ENCODE data around the gene KIF5C. TPM values are rescaled to one million over a fixed set of nuclear protein-coding genes. Genes with fewer than 3 reads are reported as not detected.

KIF5C gene
- total RNA-seq, 1 donor from 2014 or later = not detected

DNA sequence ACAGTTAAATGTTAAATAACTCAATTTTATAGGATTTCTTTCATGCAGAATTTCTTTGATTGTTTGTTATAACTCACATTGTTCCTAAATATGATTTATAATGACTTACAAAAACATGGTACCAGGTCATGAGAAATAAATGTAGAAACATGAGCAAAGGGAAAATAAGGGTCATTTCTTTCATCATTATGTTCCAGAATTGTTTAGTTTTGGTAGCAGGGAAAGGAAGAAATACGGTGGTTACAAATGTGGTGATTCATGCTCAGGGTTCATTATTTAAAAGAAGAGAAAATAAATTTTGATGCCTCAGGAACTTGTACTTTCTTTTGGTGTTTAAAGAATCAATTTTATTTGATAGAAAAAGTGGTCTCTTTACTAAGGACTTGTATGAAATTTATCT lies 167.9 kb downstream of the KIF5C start:
- Histone ChIP-seq H3K36me3 (ENCODE audit: control insufficient read depth, insufficient read depth, low read length) (no peaks in the 10 kb centered on the region), H3K27me3 (ENCODE audit: control insufficient read depth, insufficient read depth, low read length) (no peaks in the 10 kb centered on the region), H3K4me3 (ENCODE audit: low read depth, low read length) (no peak overlapping the region)
- TF ChIP-seq CTCF (IDR thresholded peaks at IDR 0.05; ENCODE audit: insufficient read depth, low read length, severe bottlenecking) = no peak
- DNase-seq (ENCODE audit: low read depth) (no peak), FAIRE-seq (no peak)

DNA sequence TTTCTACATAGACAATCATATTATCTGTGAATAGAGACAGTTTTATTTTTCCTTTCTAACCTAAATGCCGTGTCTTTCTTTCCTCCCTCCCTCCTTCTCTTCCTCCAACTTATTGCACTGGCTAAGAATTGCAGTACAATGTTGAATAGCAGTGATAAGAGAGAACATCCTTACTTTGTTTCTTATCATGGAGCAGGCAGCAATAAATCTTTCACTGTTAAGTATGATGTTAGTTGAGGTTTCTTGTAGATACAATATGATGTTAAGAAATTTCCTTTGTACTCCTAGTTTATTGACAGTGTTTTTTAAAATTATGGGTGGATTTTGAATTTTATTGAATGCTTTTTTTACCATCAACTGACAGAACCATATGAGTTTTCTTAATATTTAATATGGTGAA lies 169.5 kb downstream of the KIF5C start:
- Histone ChIP-seq H3K4me3 (ENCODE audit: low read depth, low read length) (no peak overlapping the region), H3K36me3 (ENCODE audit: control insufficient read depth, insufficient read depth, low read length) (no peaks in the 10 kb centered on the region), H3K27me3 (ENCODE audit: control insufficient read depth, insufficient read depth, low read length) (no peaks in the 10 kb centered on the region)
- FAIRE-seq = no peak
- DNase-seq (ENCODE audit: low read depth) = no peak
- no peak for TF ChIP-seq CTCF (IDR thresholded peaks at IDR 0.05; ENCODE audit: insufficient read depth, low read length, severe bottlenecking)

- H3K36me3 ChIP-seq (ENCODE audit: control insufficient read depth, insufficient read depth, low read length) = no peaks in the 10 kb centered on the region
- TF ChIP-seq CTCF (IDR thresholded peaks at IDR 0.05; ENCODE audit: insufficient read depth, low read length, severe bottlenecking) = no peak
- no peaks in the 10 kb centered on the region for H3K27me3 ChIP-seq (ENCODE audit: control insufficient read depth, insufficient read depth, low read length)
- DNase-seq (ENCODE audit: low read depth) (no peak), FAIRE-seq (no peak)
- H3K4me3 ChIP-seq (ENCODE audit: low read depth, low read length) = no peak overlapping the region
Observed at GRCh38 chr2:149047118-149047517, 172.1 kb downstream of the KIF5C start.

DNA sequence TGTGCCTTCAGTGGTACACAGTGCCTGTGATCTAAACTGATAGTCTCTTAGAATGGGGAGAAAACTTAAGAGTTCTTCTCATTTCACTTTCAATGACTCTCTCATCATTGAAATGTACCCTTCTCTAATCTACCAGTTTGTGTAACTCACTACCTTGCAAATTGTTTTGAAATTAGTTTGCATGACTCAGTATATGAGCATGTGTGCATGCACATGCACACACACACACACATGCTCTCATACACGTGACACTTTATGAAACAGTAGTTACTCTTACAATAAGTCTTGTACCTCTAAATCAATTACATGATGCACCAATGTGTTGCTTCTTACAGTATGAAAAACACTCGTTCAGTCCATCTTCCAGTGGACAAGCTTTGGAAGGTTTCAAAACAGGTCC lies 174.1 kb downstream of the KIF5C start:
- Histone ChIP-seq H3K36me3 (ENCODE audit: control insufficient read depth, insufficient read depth, low read length) (no peaks in the 10 kb centered on the region), H3K4me3 (ENCODE audit: low read depth, low read length) (no peak overlapping the region), H3K27me3 (ENCODE audit: control insufficient read depth, insufficient read depth, low read length) (no peaks in the 10 kb centered on the region)
- no peak for TF ChIP-seq CTCF (IDR thresholded peaks at IDR 0.05; ENCODE audit: insufficient read depth, low read length, severe bottlenecking)
- FAIRE-seq = no peak
- DNase-seq (ENCODE audit: low read depth) = peak; percentile 85

- DNase-seq (ENCODE audit: low read depth) = no peak
Observed at GRCh38 chr2:149050188-149050587, 175.2 kb downstream of the KIF5C start.

More at GRCh38 chr2:149050188-149050587, 175.2 kb downstream of the KIF5C start:
- Histone ChIP-seq H3K4me3 (ENCODE audit: low read depth, low read length) (no peak overlapping the region), H3K27me3 (ENCODE audit: control insufficient read depth, insufficient read depth, low read length) (no peaks in the 10 kb centered on the region), H3K36me3 (ENCODE audit: control insufficient read depth, insufficient read depth, low read length) (no peaks in the 10 kb centered on the region)
- no peak for TF ChIP-seq CTCF (IDR thresholded peaks at IDR 0.05; ENCODE audit: insufficient read depth, low read length, severe bottlenecking)
- no peak for FAIRE-seq
